ENCODE data around the gene CTIF.

DNA sequence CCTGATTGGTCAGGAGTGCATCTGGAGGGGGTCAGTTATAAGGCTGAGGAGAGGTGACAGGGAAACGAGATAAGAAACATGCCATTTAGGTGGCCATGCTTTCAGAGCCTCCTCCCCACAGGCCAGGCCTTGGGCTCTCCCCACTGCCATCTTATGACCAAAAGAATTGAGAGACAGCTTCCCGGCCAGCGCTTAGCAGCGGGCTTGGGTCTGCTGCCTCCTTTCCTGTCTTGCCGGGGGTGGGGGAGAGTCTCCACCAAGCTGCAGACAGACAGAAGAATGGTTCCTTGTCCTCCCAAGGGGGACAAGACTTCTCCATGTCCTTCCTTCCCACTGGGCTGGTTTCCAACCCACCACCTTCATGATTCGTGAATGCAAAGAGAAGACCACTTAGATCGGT lies 240.6 kb downstream of the CTIF start:
- TF ChIP-seq, protein P1, sequence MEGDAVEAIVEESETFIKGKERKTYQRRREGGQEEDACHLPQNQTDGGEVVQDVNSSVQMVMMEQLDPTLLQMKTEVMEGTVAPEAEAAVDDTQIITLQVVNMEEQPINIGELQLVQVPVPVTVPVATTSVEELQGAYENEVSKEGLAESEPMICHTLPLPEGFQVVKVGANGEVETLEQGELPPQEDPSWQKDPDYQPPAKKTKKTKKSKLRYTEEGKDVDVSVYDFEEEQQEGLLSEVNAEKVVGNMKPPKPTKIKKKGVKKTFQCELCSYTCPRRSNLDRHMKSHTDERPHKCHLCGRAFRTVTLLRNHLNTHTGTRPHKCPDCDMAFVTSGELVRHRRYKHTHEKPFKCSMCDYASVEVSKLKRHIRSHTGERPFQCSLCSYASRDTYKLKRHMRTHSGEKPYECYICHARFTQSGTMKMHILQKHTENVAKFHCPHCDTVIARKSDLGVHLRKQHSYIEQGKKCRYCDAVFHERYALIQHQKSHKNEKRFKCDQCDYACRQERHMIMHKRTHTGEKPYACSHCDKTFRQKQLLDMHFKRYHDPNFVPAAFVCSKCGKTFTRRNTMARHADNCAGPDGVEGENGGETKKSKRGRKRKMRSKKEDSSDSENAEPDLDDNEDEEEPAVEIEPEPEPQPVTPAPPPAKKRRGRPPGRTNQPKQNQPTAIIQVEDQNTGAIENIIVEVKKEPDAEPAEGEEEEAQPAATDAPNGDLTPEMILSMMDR (IDR thresholded peaks at IDR 0.05; ENCODE audit: poor library complexity), result no peak
- no peak for TF ChIP-seq EZH2phosphoT487 (IDR thresholded peaks at IDR 0.05; ENCODE audit: low read depth, severe bottlenecking, unreplicated experiment)

All from hepatocyte (in vitro differentiated cells).